HG03103 (cell line): Measurements from ENCODE around the gene MROH7.
"Not testable (repeated sequence)": the region's sequence is repeated elsewhere in the genome, so short reads cannot be mapped to it uniquely, and the experiment has no call there.

Experiments
- ATAC-seq: cut with Tn5 transposase; IDR thresholded peaks from one replicate; pipeline ENCODE4 v1.9.1; 2021; ENCODE audit warnings: low read depth; ENCODE audit not compliant: unreplicated experiment

Gene MROH7

GRCh38 chr1:54609301-54609921, 32.2 kb upstream of the MROH7 start:
- ATAC-seq, result no peak

- no peak for ATAC-seq
Observed at GRCh38 chr1:54610048-54610447, 31.5 kb upstream of the MROH7 start.

- no peak for ATAC-seq
Observed at GRCh38 chr1:54610601-54611580, 30.7 kb upstream of the MROH7 start.

- no peak for ATAC-seq
Observed at GRCh38 chr1:54611621-54612020, 30.0 kb upstream of the MROH7 start.

GRCh38 chr1:54614024-54614423, 27.6 kb upstream of the MROH7 start:
- ATAC-seq, result no peak

GRCh38 chr1:54614563-54614962, 27.0 kb upstream of the MROH7 start:
- ATAC-seq, result no peak

GRCh38 chr1:54615531-54616279, 25.9 kb upstream of the MROH7 start:
- ATAC-seq, result no peak

- no peak for ATAC-seq
Observed at GRCh38 chr1:54619749-54620148, 21.8 kb upstream of the MROH7 start.

- no peak for ATAC-seq
Observed at GRCh38 chr1:54623216-54624007, 18.2 kb upstream of the MROH7 start, which contains the start of gene FAM151A. TSS of gene FAM151A (minus strand) at chr1:54623525. CDS start at chr1:54623395, 130 bp downstream.

- no peak for ATAC-seq
Observed at GRCh38 chr1:54624466-54625464, 16.8 kb upstream of the MROH7 start.

GRCh38 chr1:54627196-54627595, 14.4 kb upstream of the MROH7 start:
- no peak for ATAC-seq

GRCh38 chr1:54635804-54636203, 5.8 kb upstream of the MROH7 start:
- ATAC-seq, result not testable (repeated sequence)

- not testable (repeated sequence) for ATAC-seq
Observed at GRCh38 chr1:54636461-54637446, 4.8 kb upstream of the MROH7 start.

- no peak for ATAC-seq
Observed at GRCh38 chr1:54640361-54640760, 1.2 kb upstream of the MROH7 start.

GRCh38 chr1:54643736-54644135, 2.1 kb downstream of the MROH7 start:
- no peak for ATAC-seq

GRCh38 chr1:54645806-54646676, 4.5 kb downstream of the MROH7 start:
- ATAC-seq, result no peak
